ENCODE data around the gene SLITRK1.

SLITRK1 gene

GRCh38 chr13:83890358-83890757 lies 8.1 kb upstream of the SLITRK1 start:
- Histone ChIP-seq H3K27ac (ENCODE audit: poor library complexity, severe bottlenecking) (no peak overlapping the region), H3K4me1 (ENCODE audit: insufficient read depth, poor library complexity, severe bottlenecking) (no peaks in the 10 kb centered on the region), H3K4me3 (ENCODE audit: severe bottlenecking) (no peak overlapping the region), H3K9me3 (ENCODE audit: severe bottlenecking) (no peaks in the 10 kb centered on the region), H3K27me3 (ENCODE audit: insufficient read depth, poor library complexity, severe bottlenecking) (no peaks in the 10 kb centered on the region), H3K36me3 (ENCODE audit: low read depth) (no peaks in the 10 kb centered on the region)
- TF ChIP-seq, protein P1, sequence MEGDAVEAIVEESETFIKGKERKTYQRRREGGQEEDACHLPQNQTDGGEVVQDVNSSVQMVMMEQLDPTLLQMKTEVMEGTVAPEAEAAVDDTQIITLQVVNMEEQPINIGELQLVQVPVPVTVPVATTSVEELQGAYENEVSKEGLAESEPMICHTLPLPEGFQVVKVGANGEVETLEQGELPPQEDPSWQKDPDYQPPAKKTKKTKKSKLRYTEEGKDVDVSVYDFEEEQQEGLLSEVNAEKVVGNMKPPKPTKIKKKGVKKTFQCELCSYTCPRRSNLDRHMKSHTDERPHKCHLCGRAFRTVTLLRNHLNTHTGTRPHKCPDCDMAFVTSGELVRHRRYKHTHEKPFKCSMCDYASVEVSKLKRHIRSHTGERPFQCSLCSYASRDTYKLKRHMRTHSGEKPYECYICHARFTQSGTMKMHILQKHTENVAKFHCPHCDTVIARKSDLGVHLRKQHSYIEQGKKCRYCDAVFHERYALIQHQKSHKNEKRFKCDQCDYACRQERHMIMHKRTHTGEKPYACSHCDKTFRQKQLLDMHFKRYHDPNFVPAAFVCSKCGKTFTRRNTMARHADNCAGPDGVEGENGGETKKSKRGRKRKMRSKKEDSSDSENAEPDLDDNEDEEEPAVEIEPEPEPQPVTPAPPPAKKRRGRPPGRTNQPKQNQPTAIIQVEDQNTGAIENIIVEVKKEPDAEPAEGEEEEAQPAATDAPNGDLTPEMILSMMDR (IDR thresholded peaks at IDR 0.05; ENCODE audit: poor library complexity, severe bottlenecking) = no peak
- no peak for ATAC-seq (ENCODE audit: low read depth)
- no peak for DNase-seq (ENCODE audit: low spot score)

DNA sequence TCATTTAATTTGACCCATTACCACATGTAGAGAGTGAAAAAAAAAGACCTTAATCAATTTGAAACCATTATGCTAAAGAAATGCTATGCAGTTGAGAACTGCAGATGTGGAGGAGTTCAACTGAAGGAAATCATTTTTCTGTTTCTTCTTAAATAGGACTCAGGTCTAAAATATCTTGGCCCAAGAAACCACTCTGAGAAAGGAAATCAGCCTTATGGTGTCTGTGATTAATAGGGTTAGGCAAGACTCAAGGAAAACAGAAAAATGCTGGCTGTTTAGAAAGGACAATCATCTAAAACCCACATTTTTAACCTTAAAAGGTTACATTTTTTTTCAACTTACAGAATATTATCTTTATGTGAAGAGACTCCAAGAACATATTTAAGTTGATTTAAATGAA lies 1.9 kb upstream of the SLITRK1 start:
- no peak for DNase-seq (ENCODE audit: low spot score)
- Histone ChIP-seq H3K4me1 (ENCODE audit: insufficient read depth, poor library complexity, severe bottlenecking) (no peaks in the 10 kb centered on the region), H3K27me3 (ENCODE audit: insufficient read depth, poor library complexity, severe bottlenecking) (peaks cover 39% of the 10 kb centered on the region)

DNA sequence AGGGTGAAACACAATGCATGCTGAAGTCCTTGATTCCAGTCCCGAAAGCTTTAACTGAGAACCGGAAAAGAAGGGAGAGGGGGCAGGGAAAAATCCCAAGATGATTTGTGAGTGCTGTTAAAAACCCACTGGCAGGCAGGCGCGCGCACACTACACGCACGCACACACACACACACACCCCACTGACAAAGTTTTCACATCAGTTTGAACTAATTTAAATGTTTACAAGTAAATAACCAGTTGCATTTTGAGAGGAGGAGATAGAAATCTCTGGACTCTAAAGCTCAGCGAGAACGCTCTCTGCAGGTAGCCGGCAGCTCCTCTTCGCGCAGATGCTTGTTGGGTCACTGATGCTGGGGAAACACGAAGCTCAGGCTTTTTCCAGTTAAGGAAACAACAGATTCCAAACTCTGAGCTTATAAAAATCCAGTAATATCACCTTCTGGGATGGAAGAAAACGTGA lies 818 bp upstream of the SLITRK1 start:
- Histone ChIP-seq H3K27me3 (ENCODE audit: insufficient read depth, poor library complexity, severe bottlenecking) (peaks cover 41% of the 10 kb centered on the region), H3K27ac (ENCODE audit: poor library complexity, severe bottlenecking) (no peak overlapping the region), H3K4me3 (ENCODE audit: severe bottlenecking) (no peak overlapping the region), H3K4me1 (ENCODE audit: insufficient read depth, poor library complexity, severe bottlenecking) (no peaks in the 10 kb centered on the region), H3K36me3 (ENCODE audit: low read depth) (no peaks in the 10 kb centered on the region), H3K9me3 (ENCODE audit: severe bottlenecking) (no peaks in the 10 kb centered on the region)
- no peak for ATAC-seq (ENCODE audit: low read depth)
- TF ChIP-seq, protein P1 (IDR thresholded peaks at IDR 0.05; ENCODE audit: poor library complexity, severe bottlenecking) = no peak
- DNase-seq (ENCODE audit: low spot score) = no peak

More for the DNA sequence above, 1.9 kb upstream of the SLITRK1 start:
- Histone ChIP-seq H3K9me3 (ENCODE audit: severe bottlenecking) (no peaks in the 10 kb centered on the region), H3K27ac (ENCODE audit: poor library complexity, severe bottlenecking) (no peak overlapping the region), H3K4me3 (ENCODE audit: severe bottlenecking) (no peak overlapping the region), H3K36me3 (ENCODE audit: low read depth) (no peaks in the 10 kb centered on the region)
- TF ChIP-seq, protein P1 (IDR thresholded peaks at IDR 0.05; ENCODE audit: poor library complexity, severe bottlenecking) = no peak
- ATAC-seq (ENCODE audit: low read depth) = no peak

DNA sequence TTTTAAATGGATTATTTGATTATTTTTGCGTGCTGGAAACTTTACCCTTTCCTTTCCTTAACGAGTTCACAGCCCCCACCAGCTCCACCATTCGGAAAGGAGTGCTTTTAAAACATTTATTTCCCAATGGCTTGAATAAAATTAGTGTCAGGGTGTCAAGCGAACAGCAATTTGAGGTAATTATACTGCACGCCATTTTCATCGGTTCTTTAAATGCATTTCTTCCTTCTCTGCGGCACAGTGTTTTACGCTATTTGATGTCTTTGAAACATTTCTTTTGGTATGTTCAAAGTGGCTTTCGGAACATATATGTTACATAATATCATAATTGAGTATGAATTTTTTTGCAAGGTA lies 309 bp upstream of the SLITRK1 start:
- DNase-seq (ENCODE audit: low spot score) (no peak), ATAC-seq (ENCODE audit: low read depth) (no peak)
- Histone ChIP-seq H3K27ac (ENCODE audit: poor library complexity, severe bottlenecking) (no peak overlapping the region), H3K4me1 (ENCODE audit: insufficient read depth, poor library complexity, severe bottlenecking) (no peaks in the 10 kb centered on the region), H3K27me3 (ENCODE audit: insufficient read depth, poor library complexity, severe bottlenecking) (peaks cover 41% of the 10 kb centered on the region), H3K9me3 (ENCODE audit: severe bottlenecking) (no peaks in the 10 kb centered on the region), H3K36me3 (ENCODE audit: low read depth) (no peaks in the 10 kb centered on the region), H3K4me3 (ENCODE audit: severe bottlenecking) (no peak overlapping the region)
- TF ChIP-seq, protein P1 (IDR thresholded peaks at IDR 0.05; ENCODE audit: poor library complexity, severe bottlenecking) = no peak

DNA sequence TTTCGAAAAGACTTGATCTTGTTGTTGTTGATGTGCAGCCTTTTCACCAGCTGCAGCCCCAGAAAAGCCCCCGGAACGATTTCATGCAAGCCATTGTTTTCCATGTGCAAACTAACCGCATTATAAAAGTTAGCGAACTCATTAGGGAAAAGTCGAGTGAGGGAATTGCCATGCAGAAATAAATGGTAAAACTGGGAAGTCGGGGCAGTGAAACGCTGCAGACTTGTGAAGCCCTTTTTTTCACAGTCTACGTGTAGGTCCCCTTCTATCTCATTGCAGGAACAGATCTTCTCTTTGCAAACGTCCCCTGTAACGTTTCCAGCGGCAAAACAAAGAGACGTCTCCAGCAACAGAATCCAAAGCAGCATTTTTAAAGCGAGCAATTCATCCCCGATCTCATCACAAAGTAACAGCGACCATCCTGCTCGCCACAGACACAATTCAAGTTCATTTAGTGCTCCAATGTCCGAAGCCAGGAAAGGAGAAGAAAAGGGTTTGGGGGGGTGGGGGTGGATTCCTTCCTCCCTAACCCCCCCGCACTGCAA lies 1.1 kb downstream of the SLITRK1 start:
- no peaks in the 10 kb centered on the region for H3K9me3 ChIP-seq (ENCODE audit: severe bottlenecking)
- TF ChIP-seq, protein P1 (IDR thresholded peaks at IDR 0.05; ENCODE audit: poor library complexity, severe bottlenecking) = no peak
- no peaks in the 10 kb centered on the region for H3K36me3 ChIP-seq (ENCODE audit: low read depth)
- ATAC-seq (ENCODE audit: low read depth) = no peak
- H3K4me3 ChIP-seq (ENCODE audit: severe bottlenecking) = no peak overlapping the region
- H3K27ac ChIP-seq (ENCODE audit: poor library complexity, severe bottlenecking) = no peak overlapping the region
- peaks cover 41% of the 10 kb centered on the region for H3K27me3 ChIP-seq (ENCODE audit: insufficient read depth, poor library complexity, severe bottlenecking)
- DNase-seq (ENCODE audit: low spot score) = no peak
- no peaks in the 10 kb centered on the region for H3K4me1 ChIP-seq (ENCODE audit: insufficient read depth, poor library complexity, severe bottlenecking)
